Erythroblast (primary cell): ENCODE results near the gene ZNF106.

Experiments used
- GATA1 ChIP-seq: IDR thresholded peaks from 2 replicates; pipeline ENCODE4 v1.6.1; 2011; ENCODE audit warnings: low read depth, mild to moderate bottlenecking, control low read depth, low read length, moderate library complexity
- POLR2A ChIP-seq: IDR thresholded peaks from 2 replicates; pipeline ENCODE4 v1.6.1; 2011; ENCODE audit warnings: mild to moderate bottlenecking, low read length

DNA sequence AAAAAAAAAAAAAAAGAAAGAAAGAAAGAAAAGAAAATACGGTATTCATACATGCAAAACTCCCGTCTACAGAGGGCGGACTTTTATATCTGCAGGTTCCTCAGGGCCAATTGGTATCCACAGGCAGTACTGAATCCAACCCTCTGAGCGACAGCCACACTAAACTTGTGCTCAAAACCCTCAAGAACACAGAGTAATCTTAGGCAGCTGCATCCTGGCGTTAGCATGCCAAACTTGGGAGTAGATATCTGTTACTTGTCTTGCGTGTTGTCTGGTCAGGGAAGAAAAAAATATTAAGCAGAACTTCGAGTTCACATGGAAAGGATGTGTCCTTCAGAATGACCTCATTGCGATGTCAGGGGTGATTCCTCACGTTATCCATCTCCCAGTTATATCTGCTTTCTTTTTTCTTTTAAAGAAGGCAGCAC lies 17.3 kb upstream of the ZNF106 start:
- TF ChIP-seq POLR2A (no peak), GATA1 (no peak)
